Measurements from ENCODE around the gene ASPSCR1. TPM values are rescaled to one million over a fixed set of nuclear protein-coding genes. Genes with fewer than 3 reads are reported as not detected.

The ASPSCR1 gene
- total RNA-seq, 1 experiment from 2014 or later: 60.4 TPM

DNA sequence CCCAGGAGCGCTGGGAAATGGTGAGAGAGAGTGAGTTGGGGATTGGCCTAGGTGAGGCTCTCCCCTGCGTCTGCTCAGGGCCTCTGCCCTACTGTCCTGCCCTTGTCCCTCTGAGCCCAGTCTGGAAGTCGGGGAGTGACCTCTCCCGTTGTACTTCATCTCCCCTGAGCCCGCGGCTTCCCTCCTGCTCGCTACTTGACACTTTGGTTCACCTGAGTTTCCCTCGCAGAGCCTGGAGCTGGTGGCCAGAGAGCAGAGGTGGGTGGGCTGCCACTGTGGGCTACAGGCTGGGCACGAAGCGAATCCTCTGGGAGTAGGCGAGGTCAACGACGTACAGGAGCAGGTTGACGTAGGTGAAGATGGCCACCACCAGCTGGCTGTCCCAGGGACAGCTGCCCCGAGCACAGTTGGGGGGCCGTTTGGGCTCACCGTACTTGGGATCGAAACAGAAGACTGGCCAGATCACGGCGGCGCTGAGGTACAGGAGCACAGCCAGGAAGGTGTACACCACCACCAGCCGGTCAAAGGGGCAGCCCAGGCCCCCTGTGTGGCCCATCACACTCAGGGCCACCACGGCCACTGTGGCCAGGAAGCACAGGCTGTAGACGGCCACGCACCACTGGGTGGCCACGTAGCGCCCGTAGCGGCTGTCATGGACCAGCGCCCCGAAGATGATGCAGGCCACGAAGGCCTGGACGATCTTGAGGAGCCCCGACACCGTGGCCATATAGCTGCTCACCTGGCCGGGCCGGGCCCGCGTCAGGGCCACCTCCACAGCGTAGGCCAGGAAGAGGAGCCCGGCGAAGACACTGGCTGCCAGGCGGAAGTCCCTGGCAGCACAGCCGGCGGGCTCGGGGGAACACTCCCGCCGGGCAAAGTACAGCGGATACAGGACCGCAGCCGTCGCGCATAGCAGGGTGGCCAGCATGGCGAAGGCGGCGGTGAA is 36.6 kb upstream of the ASPSCR1 start:
- POLR2A ChIA-PET: interaction anchor here (1.2 kb wide), 1 partner anchor 9 kb away, joined by 3 read pairs; no protein-coding TSS in a partner anchor
- TF ChIP-seq ZNF138 (CRISPR knock-in tag; conservative IDR thresholded peaks at IDR 0.05) (no peak), HMGA2 (CRISPR knock-in tag; IDR thresholded peaks at IDR 0.05) (no peak), TEAD4 (CRISPR knock-in tag; IDR thresholded peaks at IDR 0.05) (no peak), CREB1 (CRISPR knock-in tag; IDR thresholded peaks at IDR 0.05) (no peak)
- TF ChIP-seq, protein P1, sequence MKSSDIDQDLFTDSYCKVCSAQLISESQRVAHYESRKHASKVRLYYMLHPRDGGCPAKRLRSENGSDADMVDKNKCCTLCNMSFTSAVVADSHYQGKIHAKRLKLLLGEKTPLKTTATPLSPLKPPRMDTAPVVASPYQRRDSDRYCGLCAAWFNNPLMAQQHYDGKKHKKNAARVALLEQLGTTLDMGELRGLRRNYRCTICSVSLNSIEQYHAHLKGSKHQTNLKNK (CRISPR knock-in tag; IDR thresholded peaks at IDR 0.05): no peak
- TF ChIP-seq, protein P2, sequence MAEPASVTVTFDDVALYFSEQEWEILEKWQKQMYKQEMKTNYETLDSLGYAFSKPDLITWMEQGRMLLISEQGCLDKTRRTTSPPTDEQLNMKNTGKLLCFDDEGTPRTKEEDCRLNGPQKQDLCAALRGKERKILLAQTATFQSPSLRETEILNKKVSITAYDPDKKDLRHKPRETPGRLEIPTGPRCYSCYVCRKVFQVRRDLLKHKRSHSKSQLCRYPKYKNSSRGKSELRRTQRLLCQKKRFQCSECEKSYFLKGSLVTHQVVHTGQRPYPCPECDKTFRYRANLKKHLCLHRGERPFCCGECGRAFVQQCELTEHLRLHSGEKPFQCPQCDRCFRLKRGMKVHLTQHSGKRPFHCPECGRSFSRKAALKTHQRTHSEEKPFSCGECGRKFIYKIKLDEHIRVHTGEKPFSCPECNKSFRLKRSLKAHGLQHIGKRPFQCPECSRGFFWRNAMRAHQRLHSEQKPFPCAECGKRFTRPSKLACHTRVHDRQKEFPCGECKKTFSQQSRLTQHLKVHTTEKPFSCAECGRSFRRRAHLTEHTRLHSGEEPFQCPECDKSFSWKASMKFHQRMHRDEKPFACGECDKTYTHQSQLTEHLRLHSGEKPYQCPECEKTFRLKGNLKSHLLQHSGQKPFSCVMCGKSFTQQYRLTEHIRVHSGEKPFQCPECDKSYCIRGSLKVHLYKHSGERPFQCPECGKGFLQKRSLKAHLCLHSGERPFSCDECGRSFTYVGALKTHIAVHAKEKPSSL (CRISPR knock-in tag; conservative IDR thresholded peaks at IDR 0.05): no peak
- TF ChIP-seq, protein P3, sequence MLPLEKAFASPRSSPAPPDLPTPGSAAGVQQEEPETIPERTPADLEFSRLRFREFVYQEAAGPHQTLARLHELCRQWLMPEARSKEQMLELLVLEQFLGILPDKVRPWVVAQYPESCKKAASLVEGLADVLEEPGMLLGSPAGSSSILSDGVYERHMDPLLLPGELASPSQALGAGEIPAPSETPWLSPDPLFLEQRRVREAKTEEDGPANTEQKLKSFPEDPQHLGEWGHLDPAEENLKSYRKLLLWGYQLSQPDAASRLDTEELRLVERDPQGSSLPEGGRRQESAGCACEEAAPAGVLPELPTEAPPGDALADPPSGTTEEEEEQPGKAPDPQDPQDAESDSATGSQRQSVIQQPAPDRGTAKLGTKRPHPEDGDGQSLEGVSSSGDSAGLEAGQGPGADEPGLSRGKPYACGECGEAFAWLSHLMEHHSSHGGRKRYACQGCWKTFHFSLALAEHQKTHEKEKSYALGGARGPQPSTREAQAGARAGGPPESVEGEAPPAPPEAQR (CRISPR knock-in tag; IDR thresholded peaks at IDR 0.05): no peak
- TF ChIP-seq, protein P4, sequence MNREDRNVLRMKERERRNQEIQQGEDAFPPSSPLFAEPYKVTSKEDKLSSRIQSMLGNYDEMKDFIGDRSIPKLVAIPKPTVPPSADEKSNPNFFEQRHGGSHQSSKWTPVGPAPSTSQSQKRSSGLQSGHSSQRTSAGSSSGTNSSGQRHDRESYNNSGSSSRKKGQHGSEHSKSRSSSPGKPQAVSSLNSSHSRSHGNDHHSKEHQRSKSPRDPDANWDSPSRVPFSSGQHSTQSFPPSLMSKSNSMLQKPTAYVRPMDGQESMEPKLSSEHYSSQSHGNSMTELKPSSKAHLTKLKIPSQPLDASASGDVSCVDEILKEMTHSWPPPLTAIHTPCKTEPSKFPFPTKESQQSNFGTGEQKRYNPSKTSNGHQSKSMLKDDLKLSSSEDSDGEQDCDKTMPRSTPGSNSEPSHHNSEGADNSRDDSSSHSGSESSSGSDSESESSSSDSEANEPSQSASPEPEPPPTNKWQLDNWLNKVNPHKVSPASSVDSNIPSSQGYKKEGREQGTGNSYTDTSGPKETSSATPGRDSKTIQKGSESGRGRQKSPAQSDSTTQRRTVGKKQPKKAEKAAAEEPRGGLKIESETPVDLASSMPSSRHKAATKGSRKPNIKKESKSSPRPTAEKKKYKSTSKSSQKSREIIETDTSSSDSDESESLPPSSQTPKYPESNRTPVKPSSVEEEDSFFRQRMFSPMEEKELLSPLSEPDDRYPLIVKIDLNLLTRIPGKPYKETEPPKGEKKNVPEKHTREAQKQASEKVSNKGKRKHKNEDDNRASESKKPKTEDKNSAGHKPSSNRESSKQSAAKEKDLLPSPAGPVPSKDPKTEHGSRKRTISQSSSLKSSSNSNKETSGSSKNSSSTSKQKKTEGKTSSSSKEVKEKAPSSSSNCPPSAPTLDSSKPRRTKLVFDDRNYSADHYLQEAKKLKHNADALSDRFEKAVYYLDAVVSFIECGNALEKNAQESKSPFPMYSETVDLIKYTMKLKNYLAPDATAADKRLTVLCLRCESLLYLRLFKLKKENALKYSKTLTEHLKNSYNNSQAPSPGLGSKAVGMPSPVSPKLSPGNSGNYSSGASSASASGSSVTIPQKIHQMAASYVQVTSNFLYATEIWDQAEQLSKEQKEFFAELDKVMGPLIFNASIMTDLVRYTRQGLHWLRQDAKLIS (CRISPR knock-in tag; IDR thresholded peaks at IDR 0.05; ENCODE audit: borderline replicate concordance): no peak
- TF ChIP-seq, protein P5, sequence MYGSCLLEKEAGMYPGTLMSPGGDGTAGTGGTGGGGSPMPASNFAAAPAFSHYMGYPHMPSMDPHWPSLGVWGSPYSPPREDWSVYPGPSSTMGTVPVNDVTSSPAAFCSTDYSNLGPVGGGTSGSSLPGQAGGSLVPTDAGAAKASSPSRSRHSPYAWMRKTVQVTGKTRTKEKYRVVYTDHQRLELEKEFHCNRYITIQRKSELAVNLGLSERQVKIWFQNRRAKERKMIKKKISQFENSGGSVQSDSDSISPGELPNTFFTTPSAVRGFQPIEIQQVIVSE (CRISPR knock-in tag; IDR thresholded peaks at IDR 0.05; ENCODE audit: borderline replicate concordance): no peak
- TF ChIP-seq, protein P6, sequence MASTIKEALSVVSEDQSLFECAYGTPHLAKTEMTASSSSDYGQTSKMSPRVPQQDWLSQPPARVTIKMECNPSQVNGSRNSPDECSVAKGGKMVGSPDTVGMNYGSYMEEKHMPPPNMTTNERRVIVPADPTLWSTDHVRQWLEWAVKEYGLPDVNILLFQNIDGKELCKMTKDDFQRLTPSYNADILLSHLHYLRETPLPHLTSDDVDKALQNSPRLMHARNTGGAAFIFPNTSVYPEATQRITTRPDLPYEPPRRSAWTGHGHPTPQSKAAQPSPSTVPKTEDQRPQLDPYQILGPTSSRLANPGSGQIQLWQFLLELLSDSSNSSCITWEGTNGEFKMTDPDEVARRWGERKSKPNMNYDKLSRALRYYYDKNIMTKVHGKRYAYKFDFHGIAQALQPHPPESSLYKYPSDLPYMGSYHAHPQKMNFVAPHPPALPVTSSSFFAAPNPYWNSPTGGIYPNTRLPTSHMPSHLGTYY (CRISPR knock-in tag; IDR thresholded peaks at IDR 0.05): no peak
- peaks cover 20% of the 10 kb centered on the region for H3K4me1 Mint-ChIP-seq
- no peak for DNase-seq (ENCODE audit: low spot score)
- H3K4me3 Mint-ChIP-seq: no peak overlapping the region
- no peaks in the 10 kb centered on the region for H3K9me3 Mint-ChIP-seq
- H3K36me3 Mint-ChIP-seq: no peaks in the 10 kb centered on the region
- ATAC-seq: no peak
- H3K27ac Mint-ChIP-seq: no peak overlapping the region
- CTCF ChIA-PET: interaction anchor here (0.6 to 3.2 kb wide), 8 partner anchors 13 to 82 kb away, joined by 3 to 16 read pairs (median 4); partner anchors contain the start of genes CENPX and MAFG
- peaks cover 23% of the 10 kb centered on the region for H3K27me3 Mint-ChIP-seq (ENCODE audit: low read depth)

DNA sequence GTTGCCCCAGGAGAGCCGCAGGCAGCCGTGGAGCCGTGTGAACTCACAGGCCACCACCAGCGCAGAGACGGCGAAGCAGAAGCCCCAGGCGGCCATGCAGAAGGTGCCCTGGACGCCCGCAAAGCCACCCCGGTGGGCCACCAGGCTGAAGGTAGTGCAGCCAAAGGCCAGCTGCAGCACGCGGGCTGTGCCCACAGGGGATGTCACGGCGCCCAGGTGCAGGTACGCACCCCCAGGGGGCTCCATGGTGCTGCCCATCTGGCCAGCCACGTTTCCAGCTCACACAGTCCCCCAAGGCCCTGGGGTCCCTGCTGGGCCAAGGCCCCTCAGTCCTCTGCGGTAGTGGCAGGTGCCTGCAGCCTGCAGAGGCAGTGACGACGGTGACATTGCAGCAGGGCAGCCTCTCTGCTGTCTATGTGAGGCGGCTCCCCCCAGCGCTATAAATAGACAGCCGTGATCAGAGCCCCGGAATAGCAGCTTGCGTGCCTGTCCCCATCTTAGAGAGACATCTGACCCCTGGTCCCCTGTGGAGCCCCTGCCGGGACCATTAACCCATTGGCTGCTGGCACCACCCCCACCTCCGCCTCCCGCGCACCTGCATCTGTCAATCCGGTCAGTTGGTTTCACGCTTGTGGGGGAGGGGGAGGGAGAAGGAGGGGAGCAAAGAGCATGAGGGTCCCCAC is 35.8 kb upstream of the ASPSCR1 start:
- peaks cover 12% of the 10 kb centered on the region; the same call in 1 of the 2 replicates for H3K4me1 Mint-ChIP-seq
- peak; percentile 68 for DNase-seq (ENCODE audit: low spot score)
- no peaks in the 10 kb centered on the region for H3K9me3 Mint-ChIP-seq
- no peak overlapping the region for H3K27ac Mint-ChIP-seq
- H3K36me3 Mint-ChIP-seq: no peaks in the 10 kb centered on the region
- TF ChIP-seq, protein P7, sequence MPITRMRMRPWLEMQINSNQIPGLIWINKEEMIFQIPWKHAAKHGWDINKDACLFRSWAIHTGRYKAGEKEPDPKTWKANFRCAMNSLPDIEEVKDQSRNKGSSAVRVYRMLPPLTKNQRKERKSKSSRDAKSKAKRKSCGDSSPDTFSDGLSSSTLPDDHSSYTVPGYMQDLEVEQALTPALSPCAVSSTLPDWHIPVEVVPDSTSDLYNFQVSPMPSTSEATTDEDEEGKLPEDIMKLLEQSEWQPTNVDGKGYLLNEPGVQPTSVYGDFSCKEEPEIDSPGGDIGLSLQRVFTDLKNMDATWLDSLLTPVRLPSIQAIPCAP (CRISPR knock-in tag; IDR thresholded peaks at IDR 0.05): no peak
- TF ChIP-seq ZNF423 (CRISPR knock-in tag; IDR thresholded peaks at IDR 0.05): 0 out of 2 replicates have a peak, but pooled peaks have one; percentile 18
- POLR2A ChIA-PET: no interaction called here
- CTCF ChIA-PET: interaction anchor here (1.0 to 3.2 kb wide), 5 partner anchors 14 to 81 kb away, joined by 3 to 16 read pairs (median 4); partner anchors contain the start of genes CENPX and MAFG
- H3K4me3 Mint-ChIP-seq: peak overlapping the region; percentile 22
- ATAC-seq: peak; percentile 16
- H3K27me3 Mint-ChIP-seq (ENCODE audit: low read depth): peaks cover 23% of the 10 kb centered on the region
